ENCODE results near the gene TLR7. TPM values are rescaled to one million over a fixed set of nuclear protein-coding genes. Genes with fewer than 3 reads are reported as not detected.

Gene TLR7
- total and polyA plus RNA-seq, 2 of the 13 experiments (the other 11 are each of a cell fraction or from before 2014, with no cell fraction given) = not detected

DNA sequence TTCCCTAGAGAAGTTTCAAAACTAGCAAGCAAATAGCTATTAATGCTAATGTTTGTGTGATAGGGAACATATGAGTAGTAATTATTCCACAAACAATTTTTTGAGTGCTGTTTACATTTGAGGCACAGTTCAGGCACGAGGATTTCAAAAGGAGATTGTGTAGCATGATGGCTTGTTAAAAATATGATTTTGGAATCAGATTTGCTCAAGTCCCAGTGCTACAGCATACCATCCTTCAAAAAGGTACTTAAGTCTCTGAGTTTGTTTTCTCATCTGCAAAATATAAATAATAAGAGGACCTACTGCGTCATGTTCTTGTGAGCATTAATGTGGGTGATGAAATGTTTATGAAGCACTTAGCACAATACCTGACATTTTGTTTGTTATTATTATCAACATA is 50.9 kb downstream of the TLR7 start (continued):
- TF ChIP-seq KIAA2018 (CRISPR knock-in tag; IDR thresholded peaks at IDR 0.05; ENCODE audit: borderline replicate concordance) (no peak), MBNL3 (CRISPR knock-in tag; conservative IDR thresholded peaks at IDR 0.05) (no peak)
- TF ChIP-seq, protein P1, sequence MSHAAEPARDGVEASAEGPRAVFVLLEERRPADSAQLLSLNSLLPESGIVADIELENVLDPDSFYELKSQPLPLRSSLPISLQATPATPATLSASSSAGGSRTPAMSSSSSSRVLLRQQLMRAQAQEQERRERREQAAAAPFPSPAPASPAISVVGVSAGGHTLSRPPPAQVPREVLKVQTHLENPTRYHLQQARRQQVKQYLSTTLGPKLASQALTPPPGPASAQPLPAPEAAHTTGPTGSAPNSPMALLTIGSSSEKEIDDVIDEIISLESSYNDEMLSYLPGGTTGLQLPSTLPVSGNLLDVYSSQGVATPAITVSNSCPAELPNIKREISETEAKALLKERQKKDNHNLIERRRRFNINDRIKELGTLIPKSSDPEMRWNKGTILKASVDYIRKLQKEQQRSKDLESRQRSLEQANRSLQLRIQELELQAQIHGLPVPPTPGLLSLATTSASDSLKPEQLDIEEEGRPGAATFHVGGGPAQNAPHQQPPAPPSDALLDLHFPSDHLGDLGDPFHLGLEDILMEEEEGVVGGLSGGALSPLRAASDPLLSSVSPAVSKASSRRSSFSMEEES (CRISPR knock-in tag; IDR thresholded peaks at IDR 0.05) = no peak

Measured in HepG2 (cell line).